Omental fat pad (tissue), 4 donors: ENCODE results near the gene EFNA4. TPM values are rescaled to one million over a fixed set of nuclear protein-coding genes. Genes with fewer than 3 reads are reported as not detected.

ENCODE experiments used
- ATAC-seq: fragments of 150-250 bp; one replicate; pipeline ENCODE4 v1.9.1; 2016; ENCODE audit warnings: mild to moderate bottlenecking, moderate library complexity; ENCODE audit not compliant: low FRiP score
- DNase-seq: peaks from one replicate; pipeline ENCODE4 v3.0.0-alpha.2; 2019; ENCODE audit warnings: low spot score
- total RNA-seq, 4 donors: library from RNA; depleted of rRNA; stranded (reverse); fragments of >200 nt; gene quantifications; one replicate each; pipeline ENCODE4 v1.1.0, GENCODE V29; 2016
- TF ChIP-seq, protein P1 (sequence below), 3 donors: fragments of 450-650 bp; IDR thresholded peaks; one replicate each; pipeline ENCODE4 v1.5.1; 2016 to 2017; ENCODE audit warnings: antibody characterized with exemption in 3 of 3, mild to moderate bottlenecking in 3 of 3, moderate library complexity in 2 of 3

The EFNA4 gene
- total RNA-seq, 4 donors from 2014 or later = 1.7 to 5.0 (median 4.4) TPM

DNA sequence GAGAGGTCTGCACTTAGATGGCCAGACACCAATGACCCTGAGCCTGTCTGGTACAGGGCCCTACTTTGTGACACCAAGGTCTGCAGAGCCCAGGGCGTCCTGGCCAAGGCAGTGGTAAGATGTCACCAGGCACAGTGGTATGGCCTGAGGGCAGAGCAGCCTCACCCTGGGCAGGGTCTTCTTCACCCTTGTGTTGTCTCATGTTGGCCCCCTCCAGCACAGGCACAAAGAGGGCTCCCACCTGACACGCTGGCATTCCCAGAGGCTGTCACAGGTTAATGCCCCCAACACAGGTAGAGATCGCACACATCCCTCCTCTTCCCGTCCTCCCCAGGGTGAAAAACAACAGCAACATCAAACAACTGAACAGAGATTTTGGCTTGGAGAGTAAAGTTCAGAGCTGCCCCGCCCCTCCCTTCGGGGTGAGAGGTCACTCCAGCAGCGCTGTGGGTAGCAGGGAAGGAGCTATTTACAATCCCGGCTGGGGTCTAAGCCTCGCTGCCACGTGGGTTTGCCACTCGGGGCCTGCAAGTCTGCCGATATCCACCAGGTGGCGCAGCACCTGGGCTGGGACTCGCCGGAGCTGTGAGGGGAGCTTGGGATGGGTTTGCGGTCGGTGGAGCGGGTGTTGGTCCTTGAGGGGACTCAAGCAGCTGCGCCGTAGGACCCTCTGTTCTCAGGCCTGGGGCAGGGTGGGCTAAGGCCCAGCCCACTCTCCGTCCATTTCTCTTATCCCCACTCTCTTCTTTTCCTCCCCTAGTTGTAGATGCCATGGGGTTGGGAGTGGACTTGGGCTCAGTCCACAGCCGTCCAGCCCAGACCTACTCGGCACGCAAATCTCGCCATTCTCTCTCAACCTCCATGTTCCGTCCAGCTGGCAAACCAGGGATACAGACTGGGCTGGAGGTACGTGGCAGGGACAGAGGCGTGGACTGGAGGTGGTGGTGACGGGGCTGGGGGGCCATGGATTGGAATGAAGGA lies 27.8 kb downstream of the EFNA4 start:
- TF ChIP-seq, protein P1, sequence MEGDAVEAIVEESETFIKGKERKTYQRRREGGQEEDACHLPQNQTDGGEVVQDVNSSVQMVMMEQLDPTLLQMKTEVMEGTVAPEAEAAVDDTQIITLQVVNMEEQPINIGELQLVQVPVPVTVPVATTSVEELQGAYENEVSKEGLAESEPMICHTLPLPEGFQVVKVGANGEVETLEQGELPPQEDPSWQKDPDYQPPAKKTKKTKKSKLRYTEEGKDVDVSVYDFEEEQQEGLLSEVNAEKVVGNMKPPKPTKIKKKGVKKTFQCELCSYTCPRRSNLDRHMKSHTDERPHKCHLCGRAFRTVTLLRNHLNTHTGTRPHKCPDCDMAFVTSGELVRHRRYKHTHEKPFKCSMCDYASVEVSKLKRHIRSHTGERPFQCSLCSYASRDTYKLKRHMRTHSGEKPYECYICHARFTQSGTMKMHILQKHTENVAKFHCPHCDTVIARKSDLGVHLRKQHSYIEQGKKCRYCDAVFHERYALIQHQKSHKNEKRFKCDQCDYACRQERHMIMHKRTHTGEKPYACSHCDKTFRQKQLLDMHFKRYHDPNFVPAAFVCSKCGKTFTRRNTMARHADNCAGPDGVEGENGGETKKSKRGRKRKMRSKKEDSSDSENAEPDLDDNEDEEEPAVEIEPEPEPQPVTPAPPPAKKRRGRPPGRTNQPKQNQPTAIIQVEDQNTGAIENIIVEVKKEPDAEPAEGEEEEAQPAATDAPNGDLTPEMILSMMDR (IDR thresholded peaks at IDR 0.05) = peak in 2 of 3 donors; percentile 83 to 93
- DNase-seq = peak; percentile 81
- ATAC-seq = peak; percentile 43

DNA sequence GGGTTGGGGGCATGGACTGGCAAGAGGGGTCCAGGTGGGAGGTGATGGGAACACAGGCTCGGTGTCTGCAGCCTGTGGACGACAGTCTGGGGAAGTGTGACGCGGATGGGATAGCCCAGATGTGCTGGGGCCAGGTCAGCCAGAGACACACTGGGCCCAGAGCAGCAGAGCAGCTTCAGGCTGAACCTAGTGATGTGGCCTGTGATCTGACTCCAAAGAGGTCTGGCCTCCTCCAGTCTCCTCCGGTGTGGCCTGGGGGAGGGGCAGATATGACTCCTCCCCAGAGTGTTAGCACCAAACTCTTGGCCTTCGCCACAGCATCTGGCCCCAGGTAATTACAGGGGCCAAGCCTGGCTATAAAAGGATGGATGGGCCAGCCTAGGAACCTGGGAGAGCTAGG lies 28.6 kb downstream of the EFNA4 start:
- ATAC-seq = no peak
- TF ChIP-seq, protein P1 (IDR thresholded peaks at IDR 0.05) = no peak
- no peak for DNase-seq

DNA sequence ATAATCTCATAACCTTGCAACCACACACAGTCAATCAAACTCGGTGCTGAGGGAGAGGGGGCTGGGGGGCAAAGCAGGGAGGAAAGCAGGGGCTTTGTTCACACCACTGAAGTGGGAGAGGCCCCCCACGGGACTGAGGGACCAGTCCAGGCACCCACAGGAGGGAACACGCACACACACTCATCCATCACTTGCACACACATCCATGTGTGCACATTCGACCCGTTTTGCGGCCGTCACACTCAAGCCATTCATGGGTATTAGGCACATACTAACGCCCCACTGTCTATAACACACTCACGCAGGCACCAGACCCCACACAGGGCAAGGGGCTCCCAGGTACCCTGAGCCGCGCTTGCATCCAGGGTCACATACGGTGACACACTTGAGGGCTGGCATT lies 29.1 kb downstream of the EFNA4 start:
- ATAC-seq (no peak), DNase-seq (no peak)
- TF ChIP-seq, protein P1 (IDR thresholded peaks at IDR 0.05) = no peak

DNA sequence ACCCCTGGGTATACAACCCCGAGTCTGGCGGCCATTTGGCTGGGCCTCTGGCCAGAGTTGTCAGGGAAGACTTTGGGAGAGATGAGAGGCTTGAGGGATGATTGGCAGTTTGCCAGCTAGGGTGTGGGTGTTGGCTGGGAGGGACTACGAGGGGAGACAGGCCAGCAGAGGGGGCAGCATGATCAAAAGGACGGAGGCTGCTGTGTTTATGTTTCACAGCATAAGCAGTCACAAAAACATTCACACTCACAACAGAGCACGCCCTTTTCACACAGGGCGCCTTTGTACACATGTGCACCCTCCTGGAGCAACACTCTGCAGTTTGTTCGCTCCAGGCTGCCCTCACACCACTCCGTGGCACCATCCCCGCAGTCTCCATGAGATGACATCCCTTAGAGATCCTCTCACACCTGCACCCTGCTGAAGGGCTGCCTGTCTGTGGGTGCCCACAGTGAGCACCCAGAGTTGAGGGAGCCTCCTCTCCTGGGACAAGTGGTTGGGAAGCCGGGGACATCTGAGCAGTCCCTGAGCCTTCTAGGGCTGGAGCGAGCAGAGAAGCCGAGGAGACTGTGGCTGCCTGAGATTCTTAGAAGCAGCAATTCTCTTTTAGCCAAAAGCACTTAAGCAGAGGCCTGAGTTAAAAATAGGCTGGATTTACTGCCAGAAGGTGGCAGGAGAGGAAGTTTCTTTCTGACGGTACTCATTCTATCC lies 30.5 kb downstream of the EFNA4 start:
- ATAC-seq (peak; percentile 13), DNase-seq (no peak)
- TF ChIP-seq, protein P1 (IDR thresholded peaks at IDR 0.05) = no peak

DNA sequence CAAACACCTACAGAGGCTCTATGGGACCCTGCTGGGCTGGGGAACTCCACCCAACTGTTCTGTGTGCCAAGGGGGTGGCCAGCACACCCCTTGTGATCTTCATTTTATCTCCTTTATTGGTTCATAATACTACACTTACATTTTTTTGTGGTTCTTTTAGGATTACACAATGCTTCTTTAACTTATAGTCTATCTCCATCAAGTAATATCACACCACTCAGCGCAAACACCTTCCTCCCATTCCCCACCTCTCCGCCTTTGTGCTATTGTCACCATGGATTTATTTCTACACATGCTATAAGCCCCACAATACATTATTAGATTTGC lies 31.0 kb downstream of the EFNA4 start:
- ATAC-seq (peak; percentile 73), DNase-seq (no peak)
- TF ChIP-seq, protein P1 (IDR thresholded peaks at IDR 0.05) = no peak

DNA sequence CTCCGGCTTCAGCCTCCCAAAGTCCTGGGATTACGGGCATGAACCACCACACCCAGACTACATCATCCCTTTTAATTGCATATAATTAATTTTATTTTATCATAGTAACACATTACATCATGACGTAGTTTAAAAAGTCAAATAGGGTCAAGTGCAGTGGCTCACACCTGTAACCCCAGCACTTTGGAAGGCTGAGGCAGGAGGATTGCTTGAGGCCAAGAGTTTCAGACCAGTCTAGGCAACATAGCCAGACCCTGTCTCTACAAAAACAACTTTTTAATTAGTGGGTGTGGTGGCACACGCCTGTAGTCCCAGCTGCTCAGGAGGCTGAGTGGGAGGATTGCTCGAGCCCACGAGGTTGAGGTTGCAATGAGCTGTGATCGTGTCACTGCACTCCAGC lies 35.8 kb downstream of the EFNA4 start:
- TF ChIP-seq, protein P1 (IDR thresholded peaks at IDR 0.05) = no peak
- DNase-seq (no peak), ATAC-seq (no peak)
